Transverse colon (tissue), 4 donors: Measurements from ENCODE around the gene CCDC197. TPM values are rescaled to one million over a fixed set of nuclear protein-coding genes. Genes with fewer than 3 reads are reported as not detected.

Experiments used
- DNase-seq: peaks from one replicate; pipeline ENCODE4 v3.0.0-alpha.2; 2019
- H3K27ac ChIP-seq, 4 donors: fragments of 200-600 bp; sonication (generic); 2 replicates each; pipeline ENCODE4 v1.5.1; 2016 to 2018; ENCODE audit warnings: inconsistent platforms in 4 of 4
- H3K27me3 ChIP-seq: fragments of 200-600 bp; sonication (generic); 2 replicates; pipeline ENCODE4 v1.5.1; 2017; ENCODE audit warnings: inconsistent platforms
- H3K36me3 ChIP-seq, 4 donors: fragments of 200-600 bp; sonication (generic); 2 replicates each; pipeline ENCODE4 v1.5.1; 2017 to 2019; ENCODE audit warnings: inconsistent platforms in 4 of 4
- H3K4me1 ChIP-seq, 4 donors: fragments of 200-600 bp; sonication (generic); 2 replicates each; pipeline ENCODE4 v1.5.1; 2017 to 2020; ENCODE audit warnings: inconsistent platforms in 4 of 4
- H3K4me3 ChIP-seq, 4 donors: fragments of 200-600 bp; sonication (generic); 1 replicate in 1 of 4; 2 replicates in 3 of 4; pipeline versions ENCODE4 v1.5.1 to v1.6.1; 2017 to 2019; ENCODE audit warnings: inconsistent platforms in 4 of 4
- H3K9me3 ChIP-seq, 2 donors: fragments of 200-600 bp; sonication (generic); 2 replicates each; pipeline ENCODE4 v1.5.1; 2017 to 2019; ENCODE audit warnings: inconsistent platforms in 2 of 2
- EP300 ChIP-seq: sonication (generic); formaldehyde crosslinking; IDR thresholded peaks from one replicate; pipeline ENCODE4 v1.6.1; 2017; ENCODE audit warnings: antibody characterized with exemption, low read depth
- POLR2A ChIP-seq: fragments of 450-650 bp; IDR thresholded peaks from one replicate; pipeline ENCODE4 v1.6.1; 2016; ENCODE audit warnings: antibody characterized with exemption, mild to moderate bottlenecking, moderate library complexity
- POLR2AphosphoS5 ChIP-seq, 3 donors: sonication (generic); formaldehyde crosslinking; IDR thresholded peaks; one replicate each; pipeline ENCODE4 v1.6.1; 2016; ENCODE audit warnings: antibody characterized with exemption in 3 of 3
- WGBS, 2 donors: methylation state at CpG; one replicate each; pipeline ENCODE4 v1.1.5; 2018; ENCODE audit warnings: low coverage in 1 of 2; 5-methylcytosine and 5-hydroxymethylcytosine counted together
- in situ Hi-C, 4 donors: fragments of 200-750 bp; cut with MboI; loops; one replicate each; pipeline versions ENCODE4 v1.15.0 to v1.15.1; 2017; ENCODE audit warnings: low sequenced_read_pairs in 3 of 4, low pct_ligation_motif_present in 1 of 4, low pct_unique_long_range_greater_than_20kb in 1 of 4
- intact Hi-C: fragments of 100-400 bp; cut with DNase I; formaldehyde crosslinking; loops from one replicate; pipeline ENCODE4 v1.15.1; 2023; ENCODE audit warnings: low total_unique reads
- total RNA-seq, 4 donors: library from RNA; depleted of rRNA; stranded (reverse); fragments of >200 nt; gene quantifications; one replicate each; pipeline ENCODE4 v1.1.0, GENCODE V29; 2016
- TF ChIP-seq, protein P1 (sequence below), 5 experiments: fragments of 200-600 bp in 3 of 5; fragments of 450-650 bp in 2 of 5; sonication (generic) in 3 of 5; IDR thresholded peaks; 1 replicate in 2 of 5; 2 replicates in 3 of 5; pipeline ENCODE4 v1.5.1; 2016 to 2017; ENCODE audit warnings: antibody characterized with exemption in 5 of 5, inconsistent platforms in 3 of 5, mild to moderate bottlenecking in 2 of 5, moderate library complexity in 1 of 5

CCDC197 gene
- total RNA-seq, 4 donors from 2014 or later = not detected

DNA sequence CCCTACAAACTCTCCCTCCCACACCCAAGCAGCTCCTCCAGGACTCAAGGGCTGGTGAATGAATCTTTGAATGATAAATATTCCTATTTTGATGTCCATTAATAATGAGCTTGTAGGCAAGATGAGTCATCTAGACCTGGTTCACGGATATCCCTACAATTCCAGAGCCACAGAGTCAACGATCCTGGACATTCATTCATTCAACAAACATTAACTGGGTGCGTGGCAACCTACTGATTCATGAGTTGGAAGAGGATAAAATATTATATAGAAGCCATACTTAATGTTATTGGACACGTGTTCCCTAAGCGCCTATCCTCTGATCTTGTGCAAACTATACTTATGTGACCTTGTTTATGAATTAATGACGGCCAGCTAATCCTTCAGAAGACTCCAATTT is 28.6 kb downstream of the CCDC197 start:
- H3K4me3 ChIP-seq = peak overlapping the region in 1 of 4 donors; percentile 79
- H3K36me3 ChIP-seq = no peaks in the 10 kb centered on the region
- H3K9me3 ChIP-seq = no peaks in the 10 kb centered on the region
- intact Hi-C loops (no loop called here), in situ Hi-C loops (no loop called here)
- no peak for DNase-seq
- TF ChIP-seq POLR2AphosphoS5 (IDR thresholded peaks at IDR 0.05) (no peak), POLR2A (no peak), EP300 (no peak)
- TF ChIP-seq, protein P1, sequence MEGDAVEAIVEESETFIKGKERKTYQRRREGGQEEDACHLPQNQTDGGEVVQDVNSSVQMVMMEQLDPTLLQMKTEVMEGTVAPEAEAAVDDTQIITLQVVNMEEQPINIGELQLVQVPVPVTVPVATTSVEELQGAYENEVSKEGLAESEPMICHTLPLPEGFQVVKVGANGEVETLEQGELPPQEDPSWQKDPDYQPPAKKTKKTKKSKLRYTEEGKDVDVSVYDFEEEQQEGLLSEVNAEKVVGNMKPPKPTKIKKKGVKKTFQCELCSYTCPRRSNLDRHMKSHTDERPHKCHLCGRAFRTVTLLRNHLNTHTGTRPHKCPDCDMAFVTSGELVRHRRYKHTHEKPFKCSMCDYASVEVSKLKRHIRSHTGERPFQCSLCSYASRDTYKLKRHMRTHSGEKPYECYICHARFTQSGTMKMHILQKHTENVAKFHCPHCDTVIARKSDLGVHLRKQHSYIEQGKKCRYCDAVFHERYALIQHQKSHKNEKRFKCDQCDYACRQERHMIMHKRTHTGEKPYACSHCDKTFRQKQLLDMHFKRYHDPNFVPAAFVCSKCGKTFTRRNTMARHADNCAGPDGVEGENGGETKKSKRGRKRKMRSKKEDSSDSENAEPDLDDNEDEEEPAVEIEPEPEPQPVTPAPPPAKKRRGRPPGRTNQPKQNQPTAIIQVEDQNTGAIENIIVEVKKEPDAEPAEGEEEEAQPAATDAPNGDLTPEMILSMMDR (IDR thresholded peaks at IDR 0.05) = no peak
- H3K4me1 ChIP-seq = peaks cover 0 to 21% (median 11%) of the 10 kb centered on the region in 4 donors
- 46 to 53% methylated on average over 4 to 6 of the region's 6 CpGs for WGBS, 2 donors
- no peaks in the 10 kb centered on the region for H3K27me3 ChIP-seq
- no peak overlapping the region for H3K27ac ChIP-seq

DNA sequence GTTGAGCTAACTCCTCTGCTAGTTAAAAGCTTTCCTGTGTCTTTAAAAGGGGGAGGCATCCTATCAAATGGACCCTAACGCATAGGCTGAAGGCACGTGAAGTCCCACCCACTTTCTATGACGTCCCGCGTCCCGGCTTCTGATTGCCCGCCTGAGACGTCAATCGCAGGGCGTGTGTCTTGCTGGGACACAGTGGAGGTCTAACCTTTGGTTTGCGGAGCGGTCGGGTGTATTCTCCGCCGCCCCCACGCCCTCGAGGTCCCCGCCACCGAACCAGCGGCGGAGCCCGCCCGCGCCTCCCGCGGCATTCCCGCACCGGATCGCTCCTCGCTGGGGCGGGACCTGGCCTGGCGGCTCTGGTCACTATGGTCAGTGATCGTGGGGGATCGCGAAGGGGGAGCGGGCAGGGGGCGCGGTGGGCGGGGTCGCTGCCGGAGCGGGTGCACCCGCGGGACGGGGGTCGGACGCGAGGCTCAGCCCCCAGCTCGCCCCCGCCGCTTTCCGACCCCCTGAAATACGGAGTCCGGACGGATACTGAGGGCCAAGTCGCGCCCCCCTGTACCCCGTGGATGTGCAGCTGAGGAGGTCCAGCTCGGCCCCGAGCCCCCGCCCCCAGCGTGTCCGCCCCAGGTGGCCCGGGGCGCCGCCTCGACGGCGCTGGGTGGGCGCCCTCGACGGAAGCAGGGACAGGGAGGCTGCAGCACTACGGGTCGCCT is 29.2 kb downstream of the CCDC197 start, which contains the start of gene OTUB2:
Gene OTUB2 (plus strand): TSS at position 168 of the 716 bp plus-strand sequence. CDS start 198 bp downstream, at position 366.
- TF ChIP-seq POLR2AphosphoS5 (IDR thresholded peaks at IDR 0.05) = no peak
- TF ChIP-seq EP300 = no peak
- TF ChIP-seq, protein P1 (IDR thresholded peaks at IDR 0.05) = no peak
- no peak for TF ChIP-seq POLR2A
- Histone ChIP-seq H3K9me3 (no peaks in the 10 kb centered on the region), H3K4me3 (peak within 1 kb of the TSS; percentile 50 to 79 (median 73)), H3K4me1 (peaks cover 0 to 21% (median 11%) of the 10 kb centered on the region in 4 donors), H3K27me3 (no peaks in the 10 kb centered on the region), H3K27ac (peak within 1 kb of the TSS in 3 of 4 donors; percentile 26 to 62 (median 46)), H3K36me3 (no peaks in the 10 kb centered on the region)
- intact Hi-C loops (no loop called here), in situ Hi-C loops (no loop called here)
- 2% methylated on average over 20 of the region's 74 CpGs; no CpG with 5 or more reads in 1 of the 2 donors for WGBS, 2 donors
- peak; percentile 99 for DNase-seq

DNA sequence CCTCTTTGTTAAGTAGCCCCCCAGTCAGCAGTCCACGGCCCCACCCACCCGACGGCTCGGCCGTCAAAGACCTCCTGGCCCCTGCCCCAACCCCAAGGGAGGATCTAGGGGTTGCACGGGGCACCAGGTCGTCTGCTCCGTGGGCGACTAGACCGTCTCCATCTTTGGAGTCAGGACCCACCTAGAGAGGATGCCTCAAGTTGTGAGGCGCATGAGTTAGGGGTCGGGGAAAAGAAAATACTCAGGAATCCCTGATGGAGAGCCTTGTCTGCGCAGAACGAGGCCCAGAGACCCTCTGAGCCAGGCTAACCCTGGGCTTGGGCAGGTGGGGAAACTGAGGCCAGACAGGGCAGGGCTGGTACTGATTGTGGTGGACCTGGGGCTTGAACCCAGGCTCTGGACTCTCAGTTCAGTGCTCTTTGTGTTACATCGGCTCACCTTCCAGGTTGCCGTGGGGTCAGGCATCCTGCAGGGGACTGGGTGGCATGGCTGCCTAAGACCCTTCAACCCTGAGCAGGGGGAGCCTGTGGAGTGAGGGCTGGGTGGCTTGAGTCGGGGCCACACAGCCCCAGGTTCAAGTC is 29.9 kb downstream of the CCDC197 start:
- Histone ChIP-seq H3K4me3 (peak overlapping the region; percentile 50 to 79 (median 73)), H3K9me3 (no peaks in the 10 kb centered on the region), H3K4me1 (peaks cover 0 to 21% (median 13%) of the 10 kb centered on the region in 4 donors), H3K36me3 (no peaks in the 10 kb centered on the region), H3K27me3 (no peaks in the 10 kb centered on the region), H3K27ac (peak overlapping the region in 2 of 4 donors; percentile 46 to 62)
- intact Hi-C loops = no loop called here
- TF ChIP-seq, protein P1 (IDR thresholded peaks at IDR 0.05) = no peak
- TF ChIP-seq EP300 (no peak), POLR2AphosphoS5 (IDR thresholded peaks at IDR 0.05) (no peak), POLR2A (no peak)
- in situ Hi-C loops = no loop called here
- WGBS, 2 donors = 41% methylated on average over 16 of the region's 17 CpGs; no CpG with 5 or more reads in 1 of the 2 donors
- no peak for DNase-seq

DNA sequence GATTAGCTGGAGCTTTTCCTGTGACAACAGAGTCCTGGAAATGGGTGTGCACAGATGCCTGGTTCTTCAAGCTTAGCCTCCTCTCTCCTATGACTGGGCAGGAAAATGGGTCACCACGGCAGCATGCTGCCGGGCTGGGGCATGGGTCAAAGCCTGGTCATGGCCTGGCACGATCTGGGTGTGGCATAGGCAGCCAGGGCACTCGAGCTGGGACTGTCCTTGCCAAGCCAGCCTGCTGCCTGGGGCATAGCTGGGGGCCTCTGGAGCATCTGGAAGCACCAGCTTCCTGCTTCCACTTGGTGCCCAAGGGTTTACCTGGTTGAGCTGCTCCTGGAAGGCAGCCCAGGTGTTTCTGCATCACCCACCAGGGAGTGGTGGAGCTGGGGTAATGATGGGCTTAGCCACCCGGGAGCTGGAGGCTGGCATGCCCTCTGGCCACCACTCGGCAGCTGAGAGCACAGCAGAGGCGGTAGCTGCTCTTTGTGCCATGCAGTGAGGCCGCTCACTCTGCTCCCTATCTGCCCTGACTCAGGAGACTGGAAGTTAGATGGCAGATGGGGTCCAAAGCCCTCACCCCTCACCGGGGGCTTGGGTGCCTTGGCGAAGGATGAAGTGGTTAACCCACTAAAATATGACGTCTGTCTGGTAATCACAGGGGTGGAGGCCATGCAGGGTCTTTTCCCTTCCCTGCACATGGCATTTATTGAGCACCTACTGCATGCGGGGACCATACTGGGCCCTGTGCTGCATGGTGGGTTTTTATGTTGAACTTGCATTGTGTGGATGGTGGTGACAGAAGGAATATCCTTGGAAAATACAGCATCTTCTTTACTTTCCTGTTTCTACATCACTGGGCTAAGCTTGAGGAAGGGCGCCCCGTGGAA is 30.7 kb downstream of the CCDC197 start:
- no peak for DNase-seq
- in situ Hi-C loops = no loop called here

More for the DNA sequence above, 30.7 kb downstream of the CCDC197 start:
- Histone ChIP-seq H3K4me3 (no peak overlapping the region), H3K9me3 (no peaks in the 10 kb centered on the region), H3K27ac (no peak overlapping the region), H3K27me3 (no peaks in the 10 kb centered on the region), H3K36me3 (no peaks in the 10 kb centered on the region), H3K4me1 (peaks cover 0 to 21% (median 13%) of the 10 kb centered on the region in 4 donors)
- TF ChIP-seq EP300 (no peak), POLR2AphosphoS5 (IDR thresholded peaks at IDR 0.05) (no peak), POLR2A (no peak)
- TF ChIP-seq, protein P1 (IDR thresholded peaks at IDR 0.05) = no peak
- WGBS, 2 donors = 88% methylated on average over 13 of the region's 14 CpGs; no CpG with 5 or more reads in 1 of the 2 donors
- intact Hi-C loops = no loop called here
